Osteocyte (in vitro differentiated cells): Measurements from ENCODE around the gene MTPN. TPM values are rescaled to one million over a fixed set of nuclear protein-coding genes. Genes with fewer than 3 reads are reported as not detected.
A peak's percentile ranks its signal among the peaks of the same experiment; 100 is the strongest.

Source experiments
- DNase-seq: peaks from one replicate; pipeline ENCODE4 v3.0.0; 2021; ENCODE audit warnings: mixed read lengths; ENCODE audit not compliant: unreplicated experiment; ENCODE audit errors: extremely low spot score
- H3K27ac Mint-ChIP-seq: one replicate; pipeline ENCODE4 v1.8.0; 2021; ENCODE audit warnings: mild to moderate bottlenecking, mixed read lengths; ENCODE audit not compliant: unreplicated experiment
- H3K27me3 Mint-ChIP-seq: one replicate; pipeline ENCODE4 v1.8.0; 2021; ENCODE audit warnings: mixed read lengths; ENCODE audit not compliant: unreplicated experiment
- H3K36me3 Mint-ChIP-seq: one replicate; pipeline ENCODE4 v1.8.0; 2021; ENCODE audit warnings: mixed read lengths; ENCODE audit not compliant: unreplicated experiment
- H3K4me1 Mint-ChIP-seq: one replicate; pipeline ENCODE4 v1.8.0; 2021; ENCODE audit warnings: mixed read lengths; ENCODE audit not compliant: unreplicated experiment
- H3K4me3 Mint-ChIP-seq: one replicate; pipeline ENCODE4 v1.8.0; 2021; ENCODE audit warnings: mild to moderate bottlenecking, moderate library complexity, mixed read lengths; ENCODE audit not compliant: unreplicated experiment
- H3K9me3 Mint-ChIP-seq: one replicate; pipeline ENCODE4 v1.8.0; 2021; ENCODE audit warnings: mixed read lengths; ENCODE audit not compliant: unreplicated experiment
- CTCF ChIP-seq: fragments of 200-600 bp; sonication (generic); IDR thresholded peaks from 2 replicates; pipeline ENCODE4 v1.5.0; 2021; ENCODE audit warnings: antibody characterized with exemption, mild to moderate bottlenecking, moderate library complexity
- long read RNA-seq: library from polyadenylated mRNA; unstranded; transcript quantifications from one replicate; pipeline ENCODE4 v2.0.0, GENCODE V29; 2021
- total RNA-seq: library from RNA; stranded (reverse); gene quantifications from 2 replicates; pipeline ENCODE4 v1.2.1, GENCODE V29; 2021

MTPN gene
- 137 and 140 TPM in 2 replicates for total RNA-seq
- long read RNA-seq, transcript MTPN-201 (4 exons, 3,738 nt), result major isoform, 16 of 18 reads
- long read RNA-seq, partial matches to known transcripts, result 0 of 18 reads
- long read RNA-seq, other reads (novel, unspliced or antisense), result 2 of 18 reads

- Mint-ChIP-seq H3K4me1 (peaks cover 27% of the 10 kb centered on the region), H3K27ac (peak within 1 kb of the TSS; percentile 90), H3K4me3 (peak within 1 kb of the TSS; percentile 94), H3K36me3 (peaks cover 2% of the 10 kb centered on the region), H3K9me3 (no peaks in the 10 kb centered on the region), H3K27me3 (no peaks in the 10 kb centered on the region)
- peak; percentile 99 for DNase-seq
- TF ChIP-seq CTCF, result no peak
These were observed at the start of gene MTPN for GRCh38 chr7:135977007-135977741. Gene MTPN (minus strand): TSS chr7:135977359. CDS start chr7:135977100, 259 bp downstream.

GRCh38 chr7:136026209-136026608 lies 49.0 kb upstream of the MTPN start:
- H3K4me1 Mint-ChIP-seq, result no peaks in the 10 kb centered on the region
- H3K27ac Mint-ChIP-seq, result no peak overlapping the region
- H3K27me3 Mint-ChIP-seq, result peaks cover 39% of the 10 kb centered on the region
- no peaks in the 10 kb centered on the region for H3K9me3 Mint-ChIP-seq
- H3K4me3 Mint-ChIP-seq, result no peak overlapping the region
- TF ChIP-seq CTCF, result no peak
- no peak for DNase-seq
- H3K36me3 Mint-ChIP-seq, result no peaks in the 10 kb centered on the region

GRCh38 chr7:136023134-136023869 lies 46.1 kb upstream of the MTPN start:
- H3K27ac Mint-ChIP-seq, result no peak overlapping the region
- H3K36me3 Mint-ChIP-seq, result no peaks in the 10 kb centered on the region
- no peaks in the 10 kb centered on the region for H3K9me3 Mint-ChIP-seq
- no peak overlapping the region for H3K4me3 Mint-ChIP-seq
- H3K27me3 Mint-ChIP-seq, result peaks cover 28% of the 10 kb centered on the region
- H3K4me1 Mint-ChIP-seq, result no peaks in the 10 kb centered on the region
- no peak for DNase-seq
- no peak for TF ChIP-seq CTCF

GRCh38 chr7:136020556-136020955 lies 43.4 kb upstream of the MTPN start:
- no peaks in the 10 kb centered on the region for H3K4me1 Mint-ChIP-seq
- no peaks in the 10 kb centered on the region for H3K36me3 Mint-ChIP-seq
- H3K9me3 Mint-ChIP-seq, result no peaks in the 10 kb centered on the region
- DNase-seq, result no peak
- peaks cover 29% of the 10 kb centered on the region for H3K27me3 Mint-ChIP-seq
- H3K4me3 Mint-ChIP-seq, result no peak overlapping the region
- no peak overlapping the region for H3K27ac Mint-ChIP-seq
- no peak for TF ChIP-seq CTCF

- no peak for TF ChIP-seq CTCF
- Mint-ChIP-seq H3K27ac (no peak overlapping the region), H3K4me3 (no peak overlapping the region), H3K9me3 (no peaks in the 10 kb centered on the region), H3K36me3 (no peaks in the 10 kb centered on the region), H3K27me3 (peaks cover 41% of the 10 kb centered on the region), H3K4me1 (no peaks in the 10 kb centered on the region)
- DNase-seq, result no peak
These were observed 40.9 kb upstream of the MTPN start for GRCh38 chr7:136018104-136018503.
